GM18508 (cell line): ENCODE measurements around the gene ADAMTSL1.

Source experiments
- ATAC-seq: cut with Tn5 transposase; IDR thresholded peaks from one replicate; pipeline ENCODE4 v1.9.1; 2021; ENCODE audit warnings: moderate number of reproducible peaks; ENCODE audit not compliant: insufficient read depth, unreplicated experiment

ADAMTSL1 gene

DNA sequence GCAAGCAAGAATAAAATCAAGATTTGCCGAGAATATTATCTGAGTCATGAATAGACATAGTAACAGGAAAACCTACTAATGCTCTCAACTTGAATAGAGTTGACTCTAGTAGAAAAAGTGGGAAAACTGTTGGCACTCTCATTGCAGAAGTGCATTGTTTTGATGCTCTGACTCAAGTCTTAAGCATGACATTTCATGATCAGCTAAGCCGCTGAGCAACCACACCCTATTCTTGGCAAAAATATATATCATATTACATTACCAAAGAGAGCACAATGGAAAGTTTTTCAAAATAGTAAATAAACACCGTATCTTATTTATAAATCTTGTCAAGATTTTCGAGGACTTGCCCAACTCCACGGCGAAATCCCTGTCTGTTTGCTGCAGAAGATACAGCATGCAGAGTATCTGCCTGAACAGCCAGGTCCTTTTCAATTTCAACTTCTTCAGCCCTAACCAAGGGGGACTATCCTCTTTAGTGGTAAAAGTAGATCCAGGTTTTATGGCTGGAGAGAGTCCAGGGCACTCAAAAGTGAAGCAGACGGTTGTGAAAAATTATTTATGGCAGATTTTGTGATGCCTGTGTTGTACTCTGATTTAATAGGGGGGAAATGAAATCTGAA is 13.9 kb upstream of the ADAMTSL1 start:
- ATAC-seq = no peak

DNA sequence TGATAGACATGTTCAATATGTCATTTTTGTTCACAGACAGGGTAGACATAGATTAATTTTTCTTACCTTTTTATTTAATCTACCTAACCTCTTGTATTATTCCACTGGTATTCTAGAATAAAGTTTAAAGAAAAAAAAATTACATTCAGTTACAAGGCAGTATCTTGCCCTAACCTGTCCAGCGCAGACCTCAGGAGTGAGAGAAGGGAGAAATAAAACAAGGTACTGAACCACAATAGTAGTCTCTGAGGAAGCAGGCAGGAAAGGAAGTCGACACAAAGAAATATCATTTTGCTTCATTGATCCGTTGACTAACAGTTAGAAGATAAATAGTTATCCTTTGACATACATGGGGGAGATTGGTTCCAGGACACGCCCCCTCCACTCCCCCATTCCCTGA is 12.5 kb upstream of the ADAMTSL1 start:
- ATAC-seq = no peak

DNA sequence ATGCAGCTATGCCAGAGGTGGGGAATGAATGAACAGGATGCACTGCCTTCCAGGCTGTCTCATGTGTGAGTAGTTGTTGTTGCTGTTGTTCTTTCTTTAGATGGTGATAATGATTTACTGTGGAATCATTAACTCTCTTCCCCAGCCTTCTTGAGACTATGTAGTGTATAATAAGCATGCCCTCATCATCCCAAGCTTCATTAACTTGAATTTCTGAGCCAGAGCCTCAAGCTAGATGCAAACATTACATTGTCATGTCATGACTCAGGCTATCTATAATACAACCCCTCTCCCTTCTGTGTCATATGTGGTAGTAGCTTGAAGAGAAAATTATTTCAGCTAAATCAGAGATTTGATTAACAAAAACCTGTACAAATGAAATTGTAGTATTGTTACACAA is 10.0 kb upstream of the ADAMTSL1 start:
- ATAC-seq = no peak

DNA sequence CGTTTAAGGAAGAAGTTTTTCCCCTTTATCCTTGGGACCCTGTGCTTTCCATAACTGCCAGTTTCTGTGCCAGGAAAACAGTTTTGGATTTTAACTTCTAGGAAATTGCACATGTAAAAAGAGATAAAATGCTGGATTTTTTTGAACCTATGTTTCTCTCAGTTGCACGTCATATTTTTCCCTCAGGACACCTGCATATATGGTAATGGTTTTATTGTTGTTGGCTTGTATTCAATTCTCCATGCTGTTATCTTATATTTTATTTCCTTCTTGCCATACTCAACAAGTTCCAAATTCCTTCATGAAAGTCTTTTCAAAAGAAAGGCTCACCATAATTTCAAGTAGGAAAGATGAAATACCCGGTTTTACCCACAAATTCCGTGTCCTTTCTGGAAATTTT is 7.9 kb upstream of the ADAMTSL1 start:
- no peak for ATAC-seq

DNA sequence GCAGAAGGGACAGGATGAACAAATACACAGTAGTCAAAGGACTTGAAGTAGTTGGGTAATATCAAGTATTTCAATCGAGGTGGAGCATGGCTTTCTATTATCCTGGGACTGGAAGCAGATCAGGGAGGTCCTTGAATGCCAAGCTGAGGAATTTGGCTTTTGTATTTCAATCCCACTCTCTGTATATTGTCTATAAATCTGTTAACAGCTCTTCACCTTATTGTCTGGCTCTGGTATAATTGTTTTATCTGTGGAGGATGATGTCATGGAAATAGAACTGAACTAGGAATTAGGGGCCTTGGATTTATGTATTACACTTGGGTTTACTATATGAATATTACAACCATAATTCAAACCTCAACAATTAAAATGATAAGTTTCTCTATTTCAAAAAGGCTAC is 6.3 kb upstream of the ADAMTSL1 start:
- no peak for ATAC-seq

DNA sequence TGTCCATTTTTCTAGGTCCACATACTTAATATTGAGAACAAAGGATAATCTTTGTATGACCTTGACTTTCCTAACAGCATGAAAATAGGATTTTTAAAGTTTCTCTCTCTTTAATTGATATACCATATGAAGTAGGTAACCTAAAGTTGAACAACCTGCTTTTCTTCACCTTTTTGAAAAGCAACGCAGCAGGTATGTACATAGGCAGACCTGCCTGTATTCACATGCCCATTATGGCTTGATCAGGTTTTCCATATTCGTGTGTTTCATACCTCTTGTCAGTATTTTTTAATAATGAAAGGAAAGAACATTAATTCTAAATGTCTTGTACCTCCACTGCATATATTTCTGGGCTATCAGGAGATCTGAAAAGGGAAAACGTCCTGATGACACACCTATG is 1.5 kb upstream of the ADAMTSL1 start:
- ATAC-seq = no peak

DNA sequence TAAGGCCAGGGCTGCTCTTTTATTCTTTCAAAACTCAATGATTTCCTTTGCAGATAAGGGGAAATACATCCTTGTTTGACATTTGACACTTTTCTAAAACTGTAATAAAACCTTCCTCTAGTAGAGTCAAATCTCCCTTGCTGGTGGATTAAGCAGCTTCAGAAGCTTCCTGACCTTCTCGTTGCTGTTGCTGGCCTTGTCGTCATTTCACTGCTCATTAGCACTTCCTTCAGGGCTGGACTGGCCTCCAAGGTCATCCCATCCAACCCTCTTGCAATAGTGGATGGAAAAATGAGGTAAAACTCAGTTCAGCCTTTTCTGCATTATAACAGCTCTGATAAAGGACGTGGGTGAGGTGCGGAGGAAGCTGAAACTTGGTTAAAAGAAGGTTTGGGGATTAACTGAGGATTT is 1.1 kb upstream of the ADAMTSL1 start:
- no peak for ATAC-seq

DNA sequence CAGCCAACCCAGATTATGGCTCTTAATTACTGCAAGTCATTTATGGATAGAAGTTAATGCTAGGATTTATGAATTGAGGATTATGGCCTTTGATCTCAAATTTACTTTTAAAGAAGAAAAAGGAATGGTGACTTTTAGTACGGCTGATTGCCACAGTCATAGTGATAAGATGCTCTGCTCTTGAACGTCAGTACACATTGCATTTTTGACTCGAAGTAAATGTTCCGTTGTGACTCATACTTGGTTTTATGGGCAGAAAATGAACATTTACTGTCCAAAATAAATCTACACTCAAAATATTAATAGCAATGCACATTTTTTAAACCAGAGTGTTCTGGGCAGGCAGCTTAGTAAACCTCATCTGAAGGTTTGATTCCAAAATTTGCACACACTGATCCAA is 830 bp downstream of the ADAMTSL1 start:
- no peak for ATAC-seq

DNA sequence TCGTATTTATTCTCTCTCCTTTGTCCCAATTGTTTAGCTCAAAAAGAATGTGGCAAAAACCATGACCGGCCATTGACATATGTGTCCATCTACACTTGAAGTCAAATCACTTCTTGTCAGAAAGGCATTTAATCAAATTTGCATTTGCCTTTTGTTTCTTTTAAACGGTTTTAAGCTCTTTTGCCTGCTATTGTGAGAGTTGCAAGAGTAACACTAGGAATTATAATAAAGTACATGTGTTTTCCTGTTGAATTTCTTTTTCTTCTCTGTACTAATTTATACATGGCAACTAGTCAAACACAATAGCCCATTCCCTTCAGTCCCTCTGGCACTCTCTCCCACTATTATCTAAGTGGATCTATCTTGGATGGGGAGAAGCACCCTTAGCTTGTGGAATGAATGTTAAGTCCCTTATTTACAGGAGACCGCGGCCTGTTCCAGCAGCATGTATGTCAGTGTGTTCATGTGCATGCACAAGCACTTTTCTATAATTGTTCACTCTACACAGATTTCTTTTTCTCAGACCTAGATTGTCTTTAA is 3.2 kb downstream of the ADAMTSL1 start:
- no peak for ATAC-seq

DNA sequence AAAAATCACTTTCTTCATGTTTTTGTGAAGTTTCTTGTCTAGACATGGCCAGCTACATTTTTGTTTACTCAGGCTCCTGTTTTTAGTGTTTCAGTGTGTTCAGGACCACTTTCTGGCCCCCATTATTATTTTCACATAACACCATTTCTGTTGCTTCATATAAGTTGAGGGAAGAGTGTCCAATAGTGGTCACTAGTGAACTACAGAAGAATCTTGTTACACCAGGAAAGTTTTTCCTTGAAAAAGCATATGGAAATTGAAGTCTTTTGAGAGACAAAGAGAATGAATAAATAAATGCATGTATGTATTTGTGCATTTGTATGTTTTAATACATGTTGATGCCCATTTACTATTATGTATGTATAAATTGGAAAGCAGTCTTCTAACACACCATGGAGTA is 3.8 kb downstream of the ADAMTSL1 start:
- no peak for ATAC-seq

DNA sequence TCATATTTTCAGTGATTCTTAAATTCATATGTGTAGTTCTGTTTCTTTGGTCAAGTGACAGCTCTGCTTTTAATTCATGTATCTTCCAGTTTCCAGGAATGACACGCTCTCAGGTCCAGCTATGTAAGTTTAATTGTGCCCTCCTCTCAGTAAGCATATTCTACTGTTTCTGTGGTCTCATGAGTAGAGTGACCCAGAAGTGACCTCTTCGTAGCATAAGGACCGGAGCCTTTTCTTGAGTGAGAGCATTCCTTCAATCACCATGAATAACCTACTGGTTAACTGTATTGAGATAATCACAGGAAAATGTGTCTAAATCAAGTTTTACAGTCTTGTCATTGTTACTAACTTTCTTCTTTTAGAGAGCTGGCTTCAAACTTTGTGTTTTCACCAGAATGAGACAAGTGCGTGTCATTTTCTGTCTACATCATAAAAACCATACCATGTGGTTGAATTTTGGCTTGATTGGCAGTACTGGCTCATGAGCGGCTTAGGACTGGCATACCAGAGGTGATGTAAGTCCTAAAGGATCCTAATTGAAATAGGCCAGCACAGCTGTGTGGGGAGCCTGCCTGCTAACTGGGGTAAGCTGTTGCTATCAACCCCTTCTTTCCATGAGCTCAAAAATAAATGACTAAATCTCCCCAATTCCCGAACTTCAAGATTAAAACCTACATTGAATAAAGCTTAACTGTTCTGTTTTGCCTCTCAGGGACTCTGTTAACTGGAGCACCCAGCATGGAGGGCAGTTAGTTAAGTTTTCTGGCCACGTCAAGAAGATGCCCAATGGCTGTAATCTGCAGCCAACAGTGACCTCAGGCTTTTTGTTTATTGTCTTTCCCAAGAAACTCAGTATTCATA is 4.8 kb downstream of the ADAMTSL1 start:
- ATAC-seq = no peak

DNA sequence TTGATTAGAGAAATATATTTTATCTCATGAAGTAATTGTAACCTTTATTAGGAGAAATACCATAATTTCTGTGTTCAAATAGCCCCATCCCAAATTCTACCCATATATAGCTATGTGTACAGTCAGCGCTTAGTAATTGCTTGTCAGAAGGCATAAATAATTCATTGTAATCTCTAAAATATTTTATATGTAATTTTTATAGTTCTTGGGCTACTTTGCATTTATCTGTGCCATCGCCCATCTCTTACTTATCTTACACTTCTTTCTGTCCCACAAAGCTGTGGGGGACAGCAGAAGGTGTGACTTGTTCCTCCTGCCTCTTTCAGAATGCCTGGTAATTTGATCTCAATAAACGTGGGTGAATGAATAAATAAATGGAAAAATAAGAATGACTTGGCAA is 5.5 kb downstream of the ADAMTSL1 start:
- ATAC-seq = no peak

DNA sequence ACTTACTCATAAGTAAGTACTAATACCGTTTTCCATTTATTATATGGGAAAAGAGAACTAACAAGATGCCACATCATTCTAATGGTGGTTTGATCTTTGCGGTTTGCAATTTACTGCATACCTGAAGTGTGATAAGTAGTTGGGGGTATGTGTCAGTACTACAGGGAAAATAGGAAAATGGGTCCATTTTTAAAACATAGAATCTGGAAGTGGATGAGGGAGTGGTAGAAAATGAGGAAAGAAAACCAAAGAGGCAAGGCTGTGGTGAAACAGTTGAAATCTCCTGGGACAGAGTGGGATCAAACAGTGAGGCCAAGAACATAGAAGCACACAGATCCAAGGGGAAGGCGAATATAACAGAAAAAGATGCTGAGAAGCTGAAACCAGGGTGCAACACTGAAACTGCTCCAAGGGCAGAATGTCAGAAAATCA is 6.7 kb downstream of the ADAMTSL1 start:
- ATAC-seq = no peak

DNA sequence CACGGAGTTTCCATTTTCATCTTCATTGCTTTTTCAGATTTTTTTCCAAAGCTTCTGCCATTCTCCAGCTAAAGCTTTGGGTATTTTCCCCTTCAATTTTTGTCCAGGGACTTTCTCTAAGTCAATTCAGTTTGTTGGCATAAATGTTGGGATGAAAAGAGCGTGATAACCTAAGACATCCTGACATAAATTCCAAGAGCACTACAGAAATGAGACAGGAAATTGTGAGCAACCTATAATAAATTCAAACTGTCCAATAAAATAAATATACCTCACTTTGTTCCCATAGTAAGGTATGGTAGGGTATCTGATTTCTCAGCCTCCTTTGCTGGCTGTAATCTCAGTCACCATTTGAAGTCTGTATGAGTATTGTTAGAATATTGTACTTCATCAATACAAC is 8.4 kb downstream of the ADAMTSL1 start:
- no peak for ATAC-seq

DNA sequence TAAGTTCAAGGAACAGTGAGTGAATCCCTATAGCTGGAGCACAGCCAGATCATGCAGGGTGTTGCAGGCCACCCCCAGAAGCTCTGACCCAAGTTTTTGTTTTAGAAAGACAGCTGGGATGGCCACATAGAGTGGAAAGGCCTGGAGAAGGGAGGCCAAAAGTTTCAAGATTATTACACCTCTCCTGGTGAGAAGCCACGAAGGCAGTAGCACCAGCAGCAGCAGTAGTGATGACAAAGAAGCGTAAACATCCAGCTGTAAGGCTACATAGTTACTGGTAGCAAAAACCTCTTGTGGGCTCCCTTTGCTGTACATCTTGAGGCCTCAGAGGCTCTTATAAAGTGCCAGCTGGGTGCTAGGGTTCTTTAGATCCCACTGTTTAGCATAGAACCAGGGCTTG is 11.8 kb downstream of the ADAMTSL1 start:
- no peak for ATAC-seq

DNA sequence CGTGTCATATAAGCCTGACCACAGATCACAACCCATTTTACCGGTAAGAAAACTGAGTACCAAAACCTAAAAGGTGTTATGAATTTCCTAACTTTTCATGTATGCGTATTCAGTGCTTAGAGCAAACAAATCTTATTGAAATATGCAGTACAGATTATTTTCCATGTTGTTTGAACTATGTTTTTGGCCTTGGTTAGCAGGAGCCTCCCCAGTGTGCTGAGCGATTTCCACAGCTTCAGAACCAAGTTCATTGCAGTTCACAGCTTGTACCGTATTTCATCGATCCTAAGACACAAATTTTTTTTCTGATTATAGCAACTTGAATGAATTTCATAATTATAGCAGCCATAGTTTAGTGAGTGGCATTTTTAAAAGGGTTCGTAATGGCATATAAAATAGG is 13.7 kb downstream of the ADAMTSL1 start:
- no peak for ATAC-seq

DNA sequence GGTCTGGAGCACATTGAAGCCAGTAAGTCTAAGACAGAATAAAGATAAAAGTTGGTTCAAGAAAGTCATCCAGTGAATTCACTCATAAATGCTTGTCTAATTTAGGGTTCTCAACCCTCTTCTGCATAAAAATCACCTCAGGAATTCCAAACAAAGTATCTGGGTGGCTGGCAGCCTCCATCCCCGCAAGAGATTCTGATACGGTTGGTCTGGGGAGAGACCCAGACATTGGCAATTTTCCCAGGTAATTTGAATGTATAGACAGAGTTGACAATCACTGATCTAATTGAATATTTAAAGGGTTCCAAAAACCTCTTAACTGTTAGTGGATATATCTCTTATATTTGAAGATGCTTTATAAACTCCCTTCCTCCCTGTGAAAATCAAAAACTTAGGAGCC is 14.9 kb downstream of the ADAMTSL1 start:
- no peak for ATAC-seq

DNA sequence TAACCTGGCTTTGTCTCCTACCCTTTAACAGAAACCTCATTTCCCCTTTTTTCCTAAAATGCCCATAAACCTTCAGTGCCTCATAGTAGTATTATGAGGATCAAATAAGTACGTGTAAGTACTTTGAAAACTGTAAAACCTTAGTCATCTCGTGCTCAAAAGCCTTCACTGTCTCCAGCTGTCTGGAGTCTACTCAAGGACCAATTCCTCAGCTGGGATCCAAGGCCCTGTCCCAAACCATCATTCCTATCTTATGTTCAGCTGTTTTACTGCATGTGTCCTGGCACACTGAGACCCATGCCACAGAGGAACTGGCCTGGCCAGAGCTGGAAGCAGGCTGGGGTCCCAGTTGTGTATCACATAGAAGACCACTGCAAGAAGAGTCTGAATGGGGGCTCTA is 15.9 kb downstream of the ADAMTSL1 start:
- no peak for ATAC-seq

DNA sequence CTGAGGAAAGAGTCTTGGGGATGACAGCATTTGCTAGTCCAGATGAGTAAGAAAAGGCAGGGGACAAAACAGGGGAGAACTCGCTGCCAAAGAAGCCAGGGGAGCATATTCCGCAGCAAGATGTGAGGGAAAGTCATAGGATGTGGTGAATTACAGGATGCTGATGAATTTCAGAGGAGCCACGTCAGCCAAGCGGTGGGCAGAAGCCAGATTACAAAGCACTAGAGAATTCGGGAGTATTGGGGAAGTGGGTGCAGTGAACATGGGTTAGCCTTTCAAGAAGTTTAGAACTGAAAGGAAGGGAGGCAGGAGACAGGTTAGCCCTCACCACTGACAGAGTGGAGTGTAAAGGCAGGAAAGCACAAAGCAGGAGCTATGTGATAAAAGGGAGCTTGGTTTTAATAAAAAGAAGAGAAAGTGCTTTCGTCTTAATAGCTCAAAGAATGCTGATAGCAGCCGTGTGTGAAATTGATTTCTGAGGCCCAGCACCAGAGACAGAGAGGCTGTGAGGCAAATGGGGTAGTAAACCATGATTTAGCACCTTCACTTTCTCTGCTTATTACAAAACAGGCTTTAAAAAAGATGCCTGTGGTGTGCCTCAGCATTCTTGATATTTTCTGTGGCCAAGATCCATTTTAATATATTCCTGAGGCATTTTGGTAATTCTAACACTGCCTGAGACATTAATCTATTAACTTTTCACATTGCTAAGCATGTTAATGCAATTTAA is 16.9 kb downstream of the ADAMTSL1 start:
- no peak for ATAC-seq

DNA sequence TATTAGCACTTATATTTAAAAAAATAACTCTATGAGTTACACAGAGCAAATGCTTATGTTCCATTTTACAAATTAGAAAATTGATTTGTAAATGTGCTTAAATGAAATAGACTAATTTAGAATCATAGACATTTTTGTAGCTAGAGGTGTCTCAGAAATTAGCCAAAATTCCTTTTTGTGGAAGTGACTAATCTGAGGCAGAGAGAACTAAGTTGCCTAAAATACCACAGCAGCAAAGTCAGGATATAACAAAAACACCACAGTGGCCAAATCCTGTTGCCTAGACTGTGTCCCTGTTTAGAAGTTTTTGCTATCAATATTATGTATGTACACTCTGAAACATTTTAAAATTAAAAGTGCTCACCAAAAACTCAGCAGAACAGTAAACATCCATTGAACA is 18.7 kb downstream of the ADAMTSL1 start:
- ATAC-seq = no peak

DNA sequence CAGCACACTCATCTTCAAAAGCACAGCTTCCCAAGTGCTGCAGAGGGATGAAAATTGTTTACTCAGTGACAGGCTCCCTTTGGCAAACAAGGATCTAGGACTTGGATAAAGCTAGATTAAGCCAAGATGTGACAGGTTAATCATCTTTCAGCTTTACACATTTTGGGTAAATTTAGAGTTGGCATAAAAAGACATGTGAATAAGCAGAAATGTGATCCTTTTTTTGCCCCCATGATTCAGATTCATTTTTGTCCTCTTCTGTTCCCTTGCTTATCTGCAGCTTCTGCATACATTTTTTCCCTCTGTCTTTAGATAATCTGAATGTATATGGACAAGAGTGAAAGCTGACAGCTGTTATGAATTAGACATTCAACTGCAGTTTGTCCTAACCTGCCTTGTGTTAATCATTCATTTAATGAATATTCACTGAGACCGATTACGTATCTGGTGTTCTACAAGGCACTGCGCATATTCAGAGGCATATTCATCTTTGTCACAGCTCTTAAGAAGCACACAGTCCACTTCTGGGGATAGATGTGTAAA is 19.6 kb downstream of the ADAMTSL1 start:
- ATAC-seq = no peak
